IMR-90 (cell line): Measurements from ENCODE around the gene KRT7. TPM values are rescaled to one million over a fixed set of nuclear protein-coding genes. Genes with fewer than 3 reads are reported as not detected.
"Not testable (repeated sequence)": the region's sequence is repeated elsewhere in the genome, so short reads cannot be mapped to it uniquely, and the experiment has no call there.

Experiments
- ATAC-seq: fragments of 200-7000 bp; cut with Tn5 transposase; 2 replicates; pipeline ENCODE4 v1.9.1; 2020; ENCODE audit warnings: low read depth, mild to moderate bottlenecking, moderate library complexity
- BruUV-seq: library from RNA; stranded (reverse); fragments of 400-500 nt; replicated peaks from 2 replicates; lab custom pipeline; 2021; lab: Mats Ljungman, UMichigan
- CTCF ChIA-PET: fragments of 300-600 bp; formaldehyde crosslinking; extraction: SDS; loops from one replicate; lab custom pipeline; 2021; ENCODE audit warnings: antibody characterized with exemption; lab: Yijun Ruan, JAX
- POLR2A ChIA-PET: fragments of 300-600 bp; sonication (Branson Sonifier 250); formaldehyde crosslinking; loops from one replicate; lab custom pipeline; 2022; ENCODE audit warnings: antibody characterized with exemption; ENCODE audit not compliant: unreplicated experiment; lab: Charles Lee
- DNase-seq: peaks from one replicate; pipeline ENCODE4 v3.0.0; 2013
- H2AFZ ChIP-seq: replicated peaks from 2 replicates; pipeline ENCODE3; 2013; ENCODE audit warnings: low read length, mild to moderate bottlenecking; ENCODE audit not compliant: poor library complexity
- H2AK5ac ChIP-seq: 2 replicates; pipeline ENCODE4 v1.6.1; 2013; ENCODE audit warnings: low read depth, low read length, inconsistent platforms
- H2AK9ac ChIP-seq: replicated peaks from 2 replicates; pipeline ENCODE3; 2013; ENCODE audit warnings: mild to moderate bottlenecking, low read depth, low read length, moderate library complexity; ENCODE audit not compliant: poor library complexity
- H2BK120ac ChIP-seq: 2 replicates; pipeline ENCODE4 v1.6.1; 2013; ENCODE audit warnings: low read depth, low read length, inconsistent platforms
- H2BK15ac ChIP-seq: 3 replicates; pipeline ENCODE4 v1.6.1; 2013; ENCODE audit warnings: low read depth, low read length, inconsistent platforms
- H2BK20ac ChIP-seq: 2 replicates; pipeline ENCODE4 v1.6.1; 2013; ENCODE audit warnings: low read depth, mild to moderate bottlenecking, inconsistent platforms, low read length, moderate library complexity
- H2BK5ac ChIP-seq: 2 replicates; pipeline ENCODE4 v1.6.1; 2013; ENCODE audit warnings: mild to moderate bottlenecking, low read depth, low read length, inconsistent platforms; ENCODE audit not compliant: poor library complexity, severe bottlenecking
- H3K14ac ChIP-seq: replicated peaks from 2 replicates; pipeline ENCODE4 v1.6.1; 2013; ENCODE audit warnings: low read depth, low read length, inconsistent platforms
- H3K18ac ChIP-seq: 2 replicates; pipeline ENCODE4 v1.6.1; 2013; ENCODE audit warnings: low read depth, low read length, control low read depth
- H3K23ac ChIP-seq: 2 replicates; pipeline ENCODE4 v1.6.1; 2013; ENCODE audit warnings: low read depth, low read length, inconsistent platforms
- H3K27ac ChIP-seq: 2 replicates; pipeline ENCODE4 v1.5.1; 2013; ENCODE audit warnings: mild to moderate bottlenecking, control low read depth, low read length; ENCODE audit not compliant: insufficient read depth
- H3K27me3 ChIP-seq: 2 replicates; pipeline ENCODE4 v1.6.1; 2013; ENCODE audit warnings: low read length; ENCODE audit not compliant: control insufficient read depth, insufficient read depth
- H3K36me3 ChIP-seq: 2 replicates; pipeline ENCODE4 v1.6.1; 2013; ENCODE audit warnings: low read length, mixed read lengths; ENCODE audit not compliant: control insufficient read depth, insufficient read depth
- H3K4ac ChIP-seq: 2 replicates; pipeline ENCODE4 v1.6.1; 2013; ENCODE audit warnings: low read depth, low read length, inconsistent platforms
- H3K4me1 ChIP-seq: 2 replicates; pipeline ENCODE4 v1.6.1; 2013; ENCODE audit warnings: low read length, mixed read lengths; ENCODE audit not compliant: control insufficient read depth, insufficient read depth
- H3K4me2 ChIP-seq: 2 replicates; pipeline ENCODE4 v1.6.1; 2013; ENCODE audit warnings: low read depth, mild to moderate bottlenecking, control low read depth, low read length, moderate library complexity
- H3K4me3 ChIP-seq: 2 replicates; pipeline ENCODE4 v1.5.1; 2013; ENCODE audit warnings: low read depth, mild to moderate bottlenecking, control low read depth, low read length, moderate library complexity; ENCODE audit not compliant: insufficient read depth
- H3K56ac ChIP-seq: 2 replicates; pipeline ENCODE4 v1.6.1; 2013; ENCODE audit warnings: low read length, inconsistent platforms; ENCODE audit not compliant: insufficient read depth; ENCODE audit errors: extremely low read depth
- H3K79me1 ChIP-seq, 2 experiments: 2 replicates each; pipeline ENCODE4 v1.6.1; 2013; ENCODE audit warnings: low read length in 2 of 2, inconsistent platforms in 1 of 2, low read depth in 1 of 2
- H3K9ac ChIP-seq: 2 replicates; pipeline ENCODE4 v1.6.1; 2013; ENCODE audit warnings: low read depth, low read length, control low read depth
- H3K9me1 ChIP-seq: 2 replicates; pipeline ENCODE4 v1.6.1; 2013; ENCODE audit warnings: low read length, inconsistent platforms; ENCODE audit not compliant: insufficient read depth
- H3K9me3 ChIP-seq: 2 replicates; pipeline ENCODE4 v1.6.1; 2013; ENCODE audit warnings: low read length; ENCODE audit not compliant: control insufficient read depth, insufficient read depth
- H4K20me1 ChIP-seq: 2 replicates; pipeline ENCODE4 v1.6.1; 2013; ENCODE audit warnings: low read length, inconsistent platforms; ENCODE audit not compliant: insufficient read depth
- H4K5ac ChIP-seq: 2 replicates; pipeline ENCODE4 v1.6.1; 2013; ENCODE audit warnings: mild to moderate bottlenecking, low read depth, low read length, control low read depth
- H4K8ac ChIP-seq, 2 experiments: 2 replicates each; pipeline ENCODE4 v1.6.1; 2013; ENCODE audit warnings: low read depth in 2 of 2, low read length in 2 of 2, control low read depth in 1 of 2, inconsistent platforms in 1 of 2
- H4K91ac ChIP-seq: 2 replicates; pipeline ENCODE4 v1.6.1; 2013; ENCODE audit warnings: low read depth, low read length, inconsistent platforms; ENCODE audit not compliant: insufficient read depth
- CEBPB ChIP-seq: IDR thresholded peaks from 2 replicates; pipeline ENCODE4 v1.6.1; 2012; ENCODE audit warnings: low read depth, low read length, improper control_type of control experiment
- WGBS, 2 experiments: methylation state at CpG; one replicate each; pipeline versions ENCODE4 v1.1.5 to v1.1.7; 2013; ENCODE audit warnings: missing lambda C conversion rate in 2 of 2; ENCODE audit not compliant: insufficient read length in 1 of 2; ENCODE audit errors: extremely low coverage in 2 of 2; 5-methylcytosine and 5-hydroxymethylcytosine counted together
- dilution Hi-C: fragments of 300-500 bp; cut with HindIII; formaldehyde crosslinking; loops from one replicate; pipeline ENCODE4 v1.14.3; 2018; ENCODE audit warnings: low sequenced_read_pairs; ENCODE audit not compliant: unreplicated experiment
- in situ Hi-C: fragments of 300-500 bp; cut with MboI; formaldehyde crosslinking; loops from 3 replicates; pipeline ENCODE4 v1.14.3; 2019; ENCODE audit warnings: low sequenced_read_pairs, inconsistent platforms, mixed read lengths
- intact Hi-C: fragments of 100-400 bp; cut with micrococcal nuclease; formaldehyde crosslinking; loops from 2 replicates; pipeline ENCODE4 v1.10.0; 2022
- polyA plus RNA-seq, 3 experiments: library from polyadenylated mRNA; depleted of rRNA; stranded (reverse); fragments of >200 nt; gene quantifications; 2 replicates each; pipeline ENCODE4 v1.2.3, GENCODE V29; 2012; ENCODE audit warnings: low replicate concordance in 1 of 3
- total RNA-seq: library from RNA; depleted of rRNA; stranded (reverse); fragments of >200 nt; gene quantifications from 2 replicates; pipeline ENCODE4 v1.2.3, GENCODE V29; 2012

The KRT7 gene
- total and polyA plus RNA-seq, 2 of the 4 experiments (the other 2 are of a cell fraction): 0.54 to 1.7 TPM

- no peak for TF ChIP-seq CEBPB
These were observed 52.9 kb downstream of the KRT7 start (continued) for GRCh38 chr12:52285851-52286530.

GRCh38 chr12:52286857-52287785, 54.1 kb downstream of the KRT7 start:
- H3K9me3 ChIP-seq, H3K4me1 ChIP-seq, H3K18ac ChIP-seq, H4K5ac ChIP-seq, H4K91ac ChIP-seq, H3K14ac ChIP-seq, H3K4me2 ChIP-seq, DNase-seq, H3K56ac ChIP-seq, H3K27ac ChIP-seq, H3K4me3 ChIP-seq, POLR2A ChIA-PET, H3K23ac ChIP-seq, H4K8ac ChIP-seq, in situ Hi-C loops, ATAC-seq, BruUV-seq, H2AFZ ChIP-seq, H2BK120ac ChIP-seq, H3K36me3 ChIP-seq, H3K79me1 ChIP-seq, dilution Hi-C loops, H3K9ac ChIP-seq, H3K27me3 ChIP-seq, H2BK15ac ChIP-seq, H4K20me1 ChIP-seq, CTCF ChIA-PET, H3K4ac ChIP-seq, H2BK5ac ChIP-seq, H2AK9ac ChIP-seq: not testable (repeated sequence)
- H3K9me1 ChIP-seq: peaks cover 13% of the 10 kb centered on the region
- peak overlapping the region; percentile 51; the same call in 1 of the 2 replicates for H2BK20ac ChIP-seq
- intact Hi-C loops: loop anchor here (10.0 kb wide), 1 partner anchor 588 kb away; no protein-coding TSS in a partner anchor
- 100% methylated on average over 1 of the region's 21 CpGs; no CpG with 5 or more reads in 1 of the 2 experiments for WGBS, 2 experiments
- H2AK5ac ChIP-seq: peak overlapping the region; percentile 15; the same call in 1 of the 2 replicates
